Mesothelial cell of epicardium (in vitro differentiated cells): Measurements from ENCODE around the gene RNF34. TPM values are rescaled to one million over a fixed set of nuclear protein-coding genes. Genes with fewer than 3 reads are reported as not detected.

Experiments
- DNase-seq, 2 experiments: peaks; one replicate each; pipeline ENCODE4 v3.0.0; 2021; ENCODE audit warnings: low spot score in 2 of 2; ENCODE audit not compliant: unreplicated experiment in 2 of 2
- H3K27ac Mint-ChIP-seq: 2 replicates; pipeline ENCODE4 v1.8.0; 2021; ENCODE audit warnings: mixed read lengths
- H3K27me3 Mint-ChIP-seq: 2 replicates; pipeline ENCODE4 v1.8.0; 2021; ENCODE audit warnings: low read depth, mixed read lengths
- H3K36me3 Mint-ChIP-seq: 2 replicates; pipeline ENCODE4 v1.8.0; 2021; ENCODE audit warnings: mixed read lengths
- H3K4me1 Mint-ChIP-seq: 2 replicates; pipeline ENCODE4 v1.8.0; 2021; ENCODE audit warnings: mixed read lengths
- H3K4me3 Mint-ChIP-seq: 2 replicates; pipeline ENCODE4 v1.8.0; 2021; ENCODE audit warnings: mild to moderate bottlenecking, moderate library complexity, mixed read lengths
- H3K9me3 Mint-ChIP-seq: 2 replicates; pipeline ENCODE4 v1.8.0; 2021; ENCODE audit warnings: mixed read lengths
- CTCF ChIP-seq: fragments of 200-600 bp; sonication (generic); IDR thresholded peaks from one replicate; pipeline ENCODE4 v1.5.0; 2021; ENCODE audit warnings: antibody characterized with exemption; ENCODE audit not compliant: unreplicated experiment
- total RNA-seq: library from RNA; stranded (reverse); gene quantifications from 3 replicates; pipeline ENCODE4 v1.2.1, GENCODE V29; 2021

The RNF34 gene
- total RNA-seq, 1 donor from 2014 or later = 41.0 TPM

- no peaks in the 10 kb centered on the region for H3K27me3 Mint-ChIP-seq
- peak overlapping the region; percentile 66 for H3K27ac Mint-ChIP-seq
- no peak overlapping the region for H3K4me3 Mint-ChIP-seq
- H3K4me1 Mint-ChIP-seq = peaks cover 6% of the 10 kb centered on the region
- DNase-seq = no peak
- TF ChIP-seq CTCF = no peak
- peaks cover 12% of the 10 kb centered on the region for H3K36me3 Mint-ChIP-seq
- no peaks in the 10 kb centered on the region for H3K9me3 Mint-ChIP-seq
These were observed 46.8 kb downstream of the RNF34 start for GRCh38 chr12:121446750-121447149.

- Mint-ChIP-seq H3K9me3 (no peaks in the 10 kb centered on the region), H3K36me3 (peaks cover 9% of the 10 kb centered on the region), H3K27me3 (no peaks in the 10 kb centered on the region), H3K4me1 (peaks cover 21% of the 10 kb centered on the region), H3K27ac (no peak overlapping the region), H3K4me3 (no peak overlapping the region)
- DNase-seq = no peak
- no peak for TF ChIP-seq CTCF
These were observed 48.9 kb downstream of the RNF34 start for GRCh38 chr12:121448771-121449315.

DNA sequence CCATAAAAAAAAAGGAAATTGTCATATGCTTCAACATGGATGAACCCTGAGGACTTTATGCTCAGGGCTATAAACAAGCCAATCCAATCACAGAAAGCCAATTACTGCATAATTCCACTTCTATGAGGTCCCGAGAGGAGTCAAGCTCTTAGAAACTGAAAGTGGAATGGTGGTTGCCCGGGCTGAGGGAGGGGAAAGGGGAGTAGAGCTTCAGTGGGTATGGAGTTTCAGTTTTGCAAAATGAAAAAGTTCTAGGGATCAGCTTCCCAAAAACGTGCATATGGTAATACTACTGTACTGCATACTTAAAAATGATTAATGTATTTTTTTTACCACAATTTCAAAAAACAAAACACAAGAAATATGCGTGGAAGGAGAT, 52.0 kb downstream of the RNF34 start:
- Mint-ChIP-seq H3K4me1 (peaks cover 42% of the 10 kb centered on the region), H3K9me3 (no peaks in the 10 kb centered on the region), H3K4me3 (peak overlapping the region; percentile 40), H3K36me3 (peaks cover 8% of the 10 kb centered on the region), H3K27me3 (no peaks in the 10 kb centered on the region), H3K27ac (peak overlapping the region; percentile 84)
- no peak for DNase-seq
- no peak for TF ChIP-seq CTCF

DNA sequence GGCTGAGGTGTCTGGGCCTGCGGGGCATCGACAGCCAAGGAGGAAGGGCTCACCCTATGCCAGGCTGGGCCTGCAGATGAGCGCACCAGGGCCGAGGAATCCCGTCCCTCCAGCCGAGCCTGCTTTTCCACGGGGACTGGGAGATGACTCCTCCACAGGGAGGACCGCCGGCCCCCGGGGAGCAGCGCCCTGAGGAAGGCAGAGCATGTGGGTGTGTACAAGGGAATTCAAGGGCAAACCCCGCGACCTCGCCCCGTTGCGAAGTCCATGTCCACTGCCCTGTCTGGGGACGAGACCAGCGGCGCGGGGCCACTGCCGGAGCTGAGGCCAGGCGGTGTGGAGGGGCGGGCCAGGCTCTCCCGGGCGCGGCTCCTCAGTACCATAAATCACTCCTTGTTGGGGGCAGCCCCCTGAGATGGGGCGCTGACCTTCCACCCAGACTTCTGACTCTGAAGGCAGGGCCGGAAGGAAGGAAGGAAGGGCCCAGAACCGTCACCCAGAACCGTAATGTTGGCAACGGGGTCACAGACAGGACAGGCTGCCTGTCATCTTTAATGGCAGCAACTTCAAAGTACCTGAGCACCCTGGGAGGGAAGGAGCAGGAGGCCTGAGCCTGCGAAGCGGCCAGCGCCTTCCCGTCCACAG, 52.5 kb downstream of the RNF34 start:
- H3K4me1 Mint-ChIP-seq = peaks cover 42% of the 10 kb centered on the region
- no peak for TF ChIP-seq CTCF
- H3K27me3 Mint-ChIP-seq = no peaks in the 10 kb centered on the region
- peak overlapping the region; percentile 84 for H3K27ac Mint-ChIP-seq
- peak overlapping the region; percentile 40 for H3K4me3 Mint-ChIP-seq
- DNase-seq = peak in 1 of 2 experiments; percentile 58
- H3K36me3 Mint-ChIP-seq = peaks cover 7% of the 10 kb centered on the region
- H3K9me3 Mint-ChIP-seq = no peaks in the 10 kb centered on the region

- Mint-ChIP-seq H3K27ac (peak overlapping the region; percentile 16), H3K4me1 (peaks cover 42% of the 10 kb centered on the region), H3K36me3 (peaks cover 7% of the 10 kb centered on the region), H3K9me3 (no peaks in the 10 kb centered on the region), H3K4me3 (no peak overlapping the region), H3K27me3 (no peaks in the 10 kb centered on the region)
- no peak for TF ChIP-seq CTCF
- DNase-seq = no peak
These were observed 53.1 kb downstream of the RNF34 start for GRCh38 chr12:121452985-121453360.
